Calu3 (cell line): ENCODE measurements around the gene REG4. TPM values are rescaled to one million over a fixed set of nuclear protein-coding genes. Genes with fewer than 3 reads are reported as not detected.

Experiments used
- BruUV-seq: library from RNA; stranded (reverse); fragments of 400-500 nt; replicated peaks from 2 replicates; lab custom pipeline; 2021; lab: Mats Ljungman, UMichigan
- CTCF ChIA-PET: fragments of 300-600 bp; sonication (Branson Sonifier 250); formaldehyde crosslinking; loops from one replicate; lab custom pipeline; 2022; ENCODE audit warnings: antibody characterized with exemption; lab: Charles Lee
- DNase-seq: peaks from one replicate; pipeline ENCODE4 v3.0.0; 2022
- H3K27ac Mint-ChIP-seq: one replicate; pipeline ENCODE4 v1.8.0; 2022; ENCODE audit warnings: mixed read lengths; ENCODE audit not compliant: unreplicated experiment
- H3K27me3 Mint-ChIP-seq: one replicate; pipeline ENCODE4 v1.8.0; 2022; ENCODE audit warnings: mixed read lengths; ENCODE audit not compliant: unreplicated experiment
- H3K36me3 Mint-ChIP-seq: one replicate; pipeline ENCODE4 v1.8.0; 2022; ENCODE audit warnings: mild to moderate bottlenecking, moderate library complexity, mixed read lengths; ENCODE audit not compliant: insufficient read depth, unreplicated experiment
- H3K4me1 Mint-ChIP-seq: one replicate; pipeline ENCODE4 v1.8.0; 2022; ENCODE audit warnings: mild to moderate bottlenecking, low read depth, mixed read lengths; ENCODE audit not compliant: unreplicated experiment
- H3K4me3 Mint-ChIP-seq: one replicate; pipeline ENCODE4 v1.8.0; 2022; ENCODE audit warnings: mild to moderate bottlenecking, low read depth, moderate library complexity, mixed read lengths; ENCODE audit not compliant: unreplicated experiment
- H3K9me3 Mint-ChIP-seq: one replicate; pipeline ENCODE4 v1.8.0; 2022; ENCODE audit warnings: low read depth, mixed read lengths; ENCODE audit not compliant: unreplicated experiment
- CTCF ChIP-seq: fragments of 200-600 bp; IDR thresholded peaks from one replicate; pipeline ENCODE4 v1.8.0; 2022; ENCODE audit warnings: antibody characterized with exemption; ENCODE audit not compliant: unreplicated experiment
- intact Hi-C: fragments of 100-400 bp; cut with micrococcal nuclease; formaldehyde crosslinking; loops from one replicate; pipeline ENCODE4 v1.10.0; 2022; ENCODE audit not compliant: unreplicated experiment
- total RNA-seq: library from RNA; stranded (reverse); gene quantifications from 2 replicates; pipeline ENCODE4 v1.2.3, GENCODE V29; 2022

The REG4 gene
- total RNA-seq, 1 experiment from 2014 or later = not detected

- CTCF ChIA-PET = no interaction called here
- Mint-ChIP-seq H3K36me3 (peaks cover 13% of the 10 kb centered on the region), H3K27me3 (no peaks in the 10 kb centered on the region), H3K9me3 (no peaks in the 10 kb centered on the region), H3K4me1 (peaks cover 80% of the 10 kb centered on the region), H3K4me3 (no peak overlapping the region), H3K27ac (peak overlapping the region; percentile 30)
- intact Hi-C loops = no loop called here
- no TSS peak for BruUV-seq
- no peak for TF ChIP-seq CTCF
- peak; percentile 30 for DNase-seq
Measured at GRCh38 chr1:119784191-119784781, 27.0 kb downstream of the REG4 start.

GRCh38 chr1:119783354-119784185 lies 27.7 kb downstream of the REG4 start:
- no TSS peak for BruUV-seq
- TF ChIP-seq CTCF = no peak
- peaks cover 76% of the 10 kb centered on the region for H3K4me1 Mint-ChIP-seq
- H3K27me3 Mint-ChIP-seq = no peaks in the 10 kb centered on the region
- no peaks in the 10 kb centered on the region for H3K9me3 Mint-ChIP-seq
- peak overlapping the region; percentile 30 for H3K27ac Mint-ChIP-seq
- CTCF ChIA-PET = no interaction called here
- intact Hi-C loops = no loop called here
- DNase-seq = no peak
- no peak overlapping the region for H3K4me3 Mint-ChIP-seq
- H3K36me3 Mint-ChIP-seq = peaks cover 12% of the 10 kb centered on the region

- peaks cover 69% of the 10 kb centered on the region for H3K4me1 Mint-ChIP-seq
Measured at GRCh38 chr1:119782631-119783325, 28.5 kb downstream of the REG4 start.

More at GRCh38 chr1:119782631-119783325, 28.5 kb downstream of the REG4 start:
- Mint-ChIP-seq H3K9me3 (no peaks in the 10 kb centered on the region), H3K36me3 (peaks cover 12% of the 10 kb centered on the region), H3K27me3 (no peaks in the 10 kb centered on the region), H3K27ac (peak overlapping the region; percentile 30), H3K4me3 (no peak overlapping the region)
- no peak for DNase-seq
- intact Hi-C loops = no loop called here
- no peak for TF ChIP-seq CTCF
- CTCF ChIA-PET = no interaction called here
- no TSS peak for BruUV-seq
